HCT116 (cell line): ENCODE measurements around the gene PLCB2.

Experiments used
- CTCF ChIP-seq, 3 experiments: fragments of 200-600 bp in 1 of 3; sonication (generic) in 1 of 3; IDR thresholded peaks in 2 of 3; conservative IDR thresholded peaks in 1 of 3; 2 replicates each; pipeline ENCODE4 v1.5.1; 2012 to 2017; ENCODE audit warnings: low read depth in 2 of 3, low read length in 2 of 3, antibody characterized with exemption in 1 of 3, borderline replicate concordance in 1 of 3, control low read depth in 1 of 3, mild to moderate bottlenecking in 1 of 3, mixed read lengths in 1 of 3, mixed run types in 1 of 3, moderate library complexity in 1 of 3; ENCODE audit not compliant: insufficient read depth in 1 of 3
- JUND ChIP-seq: IDR thresholded peaks from 2 replicates; pipeline ENCODE4 v1.6.1; 2012
- POLR2A ChIP-seq: IDR thresholded peaks from 2 replicates; pipeline ENCODE4 v1.7.0; 2011; ENCODE audit warnings: borderline replicate concordance; ENCODE audit not compliant: insufficient read depth, insufficient read length; ENCODE audit errors: extremely low read depth
- ZFX ChIP-seq: fragments of 450-650 bp; IDR thresholded peaks from 2 replicates; pipeline ENCODE4 v1.6.1; 2017

- 0 out of 2 replicates have a peak, but pooled peaks have one; percentile 9 for TF ChIP-seq ZFX
- TF ChIP-seq CTCF (IDR thresholded peaks at IDR 0.05 in 2 of 3, conservative IDR thresholded peaks at IDR 0.05 in 1 of 3; ENCODE audit: borderline replicate concordance in 1 of 3, insufficient read depth in 1 of 3, low read depth in 2 of 3, low read length in 2 of 3) = no peak
- TF ChIP-seq POLR2A = no peak
- TF ChIP-seq JUND = no peak
Measured at GRCh38 chr15:40253167-40253790, 54.5 kb downstream of the PLCB2 start.
